SH-SY5Y (cell line): ENCODE data around the gene GIPC3.

Experiments
- GATA2 ChIP-seq: IDR thresholded peaks from 2 replicates; pipeline ENCODE4 v1.6.1; 2011; ENCODE audit warnings: mild to moderate bottlenecking, low read depth, low read length
- GATA3 ChIP-seq: IDR thresholded peaks from 2 replicates; pipeline ENCODE4 v1.6.1; 2011; ENCODE audit warnings: low read depth, mild to moderate bottlenecking, low read length, moderate library complexity

GRCh38 chr19:3612901-3613741 lies 27.8 kb downstream of the GIPC3 start:
- TF ChIP-seq GATA2 (no peak), GATA3 (no peak)
